Suppressor macrophage treated with lipopolysaccharide for 4 hours (primary cell): ENCODE measurements around the gene SYNGR4.
A peak's percentile ranks its signal among the peaks of the same experiment; 100 is the strongest.

ENCODE experiments used
- DNase-seq: peaks from one replicate; pipeline ENCODE4 v3.0.0-alpha.2; 2020

Gene SYNGR4

GRCh38 chr19:48341515-48342413 lies 22.4 kb upstream of the SYNGR4 start:
- no peak for DNase-seq

- DNase-seq = no peak
Measured at GRCh38 chr19:48342414-48342738, 21.8 kb upstream of the SYNGR4 start.

- no peak for DNase-seq
Measured at GRCh38 chr19:48342841-48343540, 21.2 kb upstream of the SYNGR4 start.

- no peak for DNase-seq
Measured at GRCh38 chr19:48344892-48345291, 19.3 kb upstream of the SYNGR4 start.

GRCh38 chr19:48346191-48346590 lies 18.0 kb upstream of the SYNGR4 start:
- no peak for DNase-seq

GRCh38 chr19:48348045-48348444 lies 16.1 kb upstream of the SYNGR4 start:
- no peak for DNase-seq

GRCh38 chr19:48348737-48349136 lies 15.4 kb upstream of the SYNGR4 start:
- no peak for DNase-seq

GRCh38 chr19:48350856-48351255 lies 13.3 kb upstream of the SYNGR4 start:
- no peak for DNase-seq

- DNase-seq = peak; percentile 83
Measured at GRCh38 chr19:48351341-48351752, 12.8 kb upstream of the SYNGR4 start.

- no peak for DNase-seq
Measured at GRCh38 chr19:48353677-48354076, 10.5 kb upstream of the SYNGR4 start.

- DNase-seq = no peak
Measured at GRCh38 chr19:48354332-48354992, 9.7 kb upstream of the SYNGR4 start.

GRCh38 chr19:48355365-48355954 lies 8.7 kb upstream of the SYNGR4 start:
- no peak for DNase-seq

GRCh38 chr19:48359123-48359522 lies 5.0 kb upstream of the SYNGR4 start:
- DNase-seq = no peak

GRCh38 chr19:48361912-48362311 lies 2.3 kb upstream of the SYNGR4 start:
- DNase-seq = no peak

GRCh38 chr19:48362716-48363499 lies 1.3 kb upstream of the SYNGR4 start:
- peak; percentile 94 for DNase-seq

GRCh38 chr19:48363500-48363809 lies 712 bp upstream of the SYNGR4 start:
- no peak for DNase-seq

- no peak for DNase-seq
Measured at GRCh38 chr19:48364598-48365348, 606 bp downstream of the SYNGR4 start.

GRCh38 chr19:48365602-48366001 lies 1.4 kb downstream of the SYNGR4 start:
- DNase-seq = no peak

GRCh38 chr19:48367855-48368254 lies 3.7 kb downstream of the SYNGR4 start:
- no peak for DNase-seq

GRCh38 chr19:48368936-48369335 lies 4.8 kb downstream of the SYNGR4 start:
- DNase-seq = no peak

- DNase-seq = no peak
Measured at GRCh38 chr19:48370955-48371354, 6.8 kb downstream of the SYNGR4 start.

GRCh38 chr19:48371367-48371766 lies 7.2 kb downstream of the SYNGR4 start:
- DNase-seq = no peak
